ENCODE results near the gene RCOR1. TPM values are rescaled to one million over a fixed set of nuclear protein-coding genes. Genes with fewer than 3 reads are reported as not detected.

RCOR1 gene
- total and polyA plus RNA-seq, 2 of the 4 experiments (the other 2 are of a cell fraction), result 9.0 to 11.2 TPM

GRCh38 chr14:102770147-102771123, 178.0 kb downstream of the RCOR1 start:
- Histone ChIP-seq H2BK15ac (ENCODE audit: low read depth, low read length) (no peak overlapping the region), H2BK120ac (ENCODE audit: low read depth, low read length) (no peak overlapping the region), H2BK5ac (ENCODE audit: low read depth, low read length, poor library complexity, severe bottlenecking) (no peak overlapping the region), H4K91ac (ENCODE audit: insufficient read depth, low read depth, low read length) (no peak overlapping the region), H3K9me1 (ENCODE audit: insufficient read depth, low read length) (peaks cover 3% of the 10 kb centered on the region; the same call in 1 of the 2 replicates), H3K4me3 (ENCODE audit: insufficient read depth, low read depth, low read length) (no peak overlapping the region), H3K79me1 (ENCODE audit: low read depth in 1 of 2, low read length in 2 of 2) (no peaks in the 10 kb centered on the region), H2AK9ac (replicated peaks; ENCODE audit: low read depth, low read length, poor library complexity) (no peak overlapping the region), H2AFZ (replicated peaks; ENCODE audit: low read length, poor library complexity) (no peak overlapping the region), H4K8ac (ENCODE audit: low read depth in 2 of 2, low read length in 2 of 2) (no peak overlapping the region), H3K14ac (replicated peaks; ENCODE audit: low read depth, low read length) (no peak overlapping the region), H3K36me3 (ENCODE audit: control insufficient read depth, insufficient read depth, low read length) (no peaks in the 10 kb centered on the region), H4K20me1 (ENCODE audit: insufficient read depth, low read length) (no peaks in the 10 kb centered on the region), H3K4me1 (ENCODE audit: control insufficient read depth, insufficient read depth, low read length) (no peaks in the 10 kb centered on the region), H3K9me3 (ENCODE audit: control insufficient read depth, insufficient read depth, low read length) (no peaks in the 10 kb centered on the region), H3K4me2 (ENCODE audit: low read depth, low read length) (no peak overlapping the region), H2BK20ac (ENCODE audit: low read depth, low read length) (no peak overlapping the region), H2AK5ac (ENCODE audit: low read depth, low read length) (no peak overlapping the region), H3K27me3 (ENCODE audit: control insufficient read depth, insufficient read depth, low read length) (peaks cover 16% of the 10 kb centered on the region), H3K4ac (ENCODE audit: low read depth, low read length) (no peak overlapping the region), H3K9ac (ENCODE audit: low read depth, low read length) (no peak overlapping the region), H3K18ac (ENCODE audit: low read depth, low read length) (no peak overlapping the region), H3K56ac (ENCODE audit: extremely low read depth, insufficient read depth, low read length) (no peak overlapping the region), H3K23ac (ENCODE audit: low read depth, low read length) (no peak overlapping the region), H3K27ac (ENCODE audit: insufficient read depth, low read length) (no peak overlapping the region), H4K5ac (ENCODE audit: low read depth, low read length) (no peak overlapping the region)
- WGBS, 2 experiments (ENCODE audit: extremely low coverage in 2 of 2, insufficient read length in 1 of 2), result 62% methylated on average over 15 of the region's 32 CpGs; no CpG with 5 or more reads in 1 of the 2 experiments
- BruUV-seq (replicated peaks), result no TSS peak
- DNase-seq, result no peak
- ChIA-PET CTCF (interaction anchor here (0.6 kb wide), 1 partner anchor 610 kb away, joined by 3 read pairs; no protein-coding TSS in a partner anchor), POLR2A (ENCODE audit: unreplicated experiment) (no interaction called here)
- intact Hi-C loops (cut with micrococcal nuclease), result loop anchor here (10.0 kb wide), 1 partner anchor 176 kb away; the partner anchor contains the start of gene RCOR1
- dilution Hi-C loops (cut with HindIII; ENCODE audit: low sequenced_read_pairs, unreplicated experiment), result no loop called here
- no peak for ATAC-seq (ENCODE audit: low read depth)
- in situ Hi-C loops (cut with MboI; ENCODE audit: low sequenced_read_pairs), result loop anchor here (10.0 kb wide), 1 partner anchor 144 kb away; no protein-coding TSS in a partner anchor
- TF ChIP-seq CEBPB (IDR thresholded peaks at IDR 0.05; ENCODE audit: low read depth, low read length) (no peak), USF2 (IDR thresholded peaks at IDR 0.05; ENCODE audit: low read depth, low read length) (no peak), RAD21 (IDR thresholded peaks at IDR 0.05; ENCODE audit: low read length) (no peak), FOS (IDR thresholded peaks at IDR 0.05; ENCODE audit: low read depth, low read length) (no peak), POLR2A (IDR thresholded peaks at IDR 0.05; ENCODE audit: low read depth, low read length) (no peak), MXI1 (IDR thresholded peaks at IDR 0.05; ENCODE audit: borderline replicate concordance, low read depth, low read length) (no peak), SMC3 (IDR thresholded peaks at IDR 0.05; ENCODE audit: low read depth, low read length) (no peak), CHD1 (IDR thresholded peaks at IDR 0.05; ENCODE audit: low read depth, low read length) (no peak), MAZ (IDR thresholded peaks at IDR 0.05; ENCODE audit: borderline replicate concordance, low read depth, low read length) (no peak), NFE2L2 (IDR thresholded peaks at IDR 0.05; ENCODE audit: low read depth, low read length) (no peak), CTCF (conservative IDR thresholded peaks at IDR 0.05; ENCODE audit: low read depth, low read length) (no peak), ELK1 (IDR thresholded peaks at IDR 0.05; ENCODE audit: borderline replicate concordance, low read depth, low read length) (no peak), MAFK (IDR thresholded peaks at IDR 0.05; ENCODE audit: low read depth, low read length) (no peak), RFX5 (IDR thresholded peaks at IDR 0.05; ENCODE audit: low read depth, low read length) (no peak)
